NCI-H2107 treated with DMSO at 0.1 percent for 48 hours (cell line): ENCODE data around the gene RPS6KL1.

Source experiments
- DNase-seq: peaks from one replicate; lab custom pipeline; 2025; ENCODE audit not compliant: unreplicated experiment; lab: John Stamatoyannopoulos, UW

RPS6KL1 gene

GRCh38 chr14:74922752-74923401, at the start of gene RPS6KL1:
Gene RPS6KL1 (minus strand): TSS chr14:74923260. CDS start chr14:74921541, 1,719 bp downstream.
- DNase-seq = peak; percentile 77

- no peak for DNase-seq
Observed at GRCh38 chr14:74968811-74969210, 45.8 kb upstream of the RPS6KL1 start.

- DNase-seq = no peak
Observed at GRCh38 chr14:74965486-74966153, 42.6 kb upstream of the RPS6KL1 start.

GRCh38 chr14:74964787-74965485, 41.9 kb upstream of the RPS6KL1 start:
- no peak for DNase-seq

- DNase-seq = peak; percentile 78
Observed at GRCh38 chr14:74963705-74964271, 40.7 kb upstream of the RPS6KL1 start.

- DNase-seq = no peak
Observed at GRCh38 chr14:74963178-74963704, 40.2 kb upstream of the RPS6KL1 start.

- DNase-seq = no peak
Observed at GRCh38 chr14:74962493-74962892, 39.4 kb upstream of the RPS6KL1 start.

- DNase-seq = no peak
Observed at GRCh38 chr14:74962046-74962445, 39.0 kb upstream of the RPS6KL1 start.

- DNase-seq = no peak
Observed at GRCh38 chr14:74961238-74961911, 38.3 kb upstream of the RPS6KL1 start.

GRCh38 chr14:74960736-74961135, 37.7 kb upstream of the RPS6KL1 start:
- no peak for DNase-seq

GRCh38 chr14:74959596-74960180, 36.6 kb upstream of the RPS6KL1 start:
- no peak for DNase-seq

- no peak for DNase-seq
Observed at GRCh38 chr14:74956280-74957072, 33.4 kb upstream of the RPS6KL1 start.

GRCh38 chr14:74956027-74956279, 32.9 kb upstream of the RPS6KL1 start:
- no peak for DNase-seq

GRCh38 chr14:74955229-74956026, 32.4 kb upstream of the RPS6KL1 start, which contains the start of gene PGF:
Gene PGF (minus strand): TSS chr14:74955597. CDS start chr14:74955242, 355 bp downstream.
- DNase-seq = no peak

GRCh38 chr14:74954947-74955228, 31.8 kb upstream of the RPS6KL1 start:
- no peak for DNase-seq

GRCh38 chr14:74954232-74954946, 31.3 kb upstream of the RPS6KL1 start:
- DNase-seq = peak; percentile 68

- no peak for DNase-seq
Observed at GRCh38 chr14:74953686-74954085, 30.6 kb upstream of the RPS6KL1 start.

- no peak for DNase-seq
Observed at GRCh38 chr14:74952697-74953484, 29.8 kb upstream of the RPS6KL1 start.
